HG03378 (cell line): Measurements from ENCODE around the gene MUC6.

Experiments used
- ATAC-seq: cut with Tn5 transposase; IDR thresholded peaks from one replicate; pipeline ENCODE4 v1.9.1; 2021; ENCODE audit warnings: mild to moderate bottlenecking, moderate library complexity; ENCODE audit not compliant: unreplicated experiment

Gene MUC6, protein sequence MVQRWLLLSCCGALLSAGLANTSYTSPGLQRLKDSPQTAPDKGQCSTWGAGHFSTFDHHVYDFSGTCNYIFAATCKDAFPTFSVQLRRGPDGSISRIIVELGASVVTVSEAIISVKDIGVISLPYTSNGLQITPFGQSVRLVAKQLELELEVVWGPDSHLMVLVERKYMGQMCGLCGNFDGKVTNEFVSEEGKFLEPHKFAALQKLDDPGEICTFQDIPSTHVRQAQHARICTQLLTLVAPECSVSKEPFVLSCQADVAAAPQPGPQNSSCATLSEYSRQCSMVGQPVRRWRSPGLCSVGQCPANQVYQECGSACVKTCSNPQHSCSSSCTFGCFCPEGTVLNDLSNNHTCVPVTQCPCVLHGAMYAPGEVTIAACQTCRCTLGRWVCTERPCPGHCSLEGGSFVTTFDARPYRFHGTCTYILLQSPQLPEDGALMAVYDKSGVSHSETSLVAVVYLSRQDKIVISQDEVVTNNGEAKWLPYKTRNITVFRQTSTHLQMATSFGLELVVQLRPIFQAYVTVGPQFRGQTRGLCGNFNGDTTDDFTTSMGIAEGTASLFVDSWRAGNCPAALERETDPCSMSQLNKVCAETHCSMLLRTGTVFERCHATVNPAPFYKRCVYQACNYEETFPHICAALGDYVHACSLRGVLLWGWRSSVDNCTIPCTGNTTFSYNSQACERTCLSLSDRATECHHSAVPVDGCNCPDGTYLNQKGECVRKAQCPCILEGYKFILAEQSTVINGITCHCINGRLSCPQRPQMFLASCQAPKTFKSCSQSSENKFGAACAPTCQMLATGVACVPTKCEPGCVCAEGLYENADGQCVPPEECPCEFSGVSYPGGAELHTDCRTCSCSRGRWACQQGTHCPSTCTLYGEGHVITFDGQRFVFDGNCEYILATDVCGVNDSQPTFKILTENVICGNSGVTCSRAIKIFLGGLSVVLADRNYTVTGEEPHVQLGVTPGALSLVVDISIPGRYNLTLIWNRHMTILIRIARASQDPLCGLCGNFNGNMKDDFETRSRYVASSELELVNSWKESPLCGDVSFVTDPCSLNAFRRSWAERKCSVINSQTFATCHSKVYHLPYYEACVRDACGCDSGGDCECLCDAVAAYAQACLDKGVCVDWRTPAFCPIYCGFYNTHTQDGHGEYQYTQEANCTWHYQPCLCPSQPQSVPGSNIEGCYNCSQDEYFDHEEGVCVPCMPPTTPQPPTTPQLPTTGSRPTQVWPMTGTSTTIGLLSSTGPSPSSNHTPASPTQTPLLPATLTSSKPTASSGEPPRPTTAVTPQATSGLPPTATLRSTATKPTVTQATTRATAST (N-terminal part only)

GRCh38 chr11:1036303-1036923 is at the start of gene MUC6:
MUC6 (minus strand) TSS chr11:1036718; CDS start chr11:1036655, 63 bp downstream.
- no peak for ATAC-seq

DNA sequence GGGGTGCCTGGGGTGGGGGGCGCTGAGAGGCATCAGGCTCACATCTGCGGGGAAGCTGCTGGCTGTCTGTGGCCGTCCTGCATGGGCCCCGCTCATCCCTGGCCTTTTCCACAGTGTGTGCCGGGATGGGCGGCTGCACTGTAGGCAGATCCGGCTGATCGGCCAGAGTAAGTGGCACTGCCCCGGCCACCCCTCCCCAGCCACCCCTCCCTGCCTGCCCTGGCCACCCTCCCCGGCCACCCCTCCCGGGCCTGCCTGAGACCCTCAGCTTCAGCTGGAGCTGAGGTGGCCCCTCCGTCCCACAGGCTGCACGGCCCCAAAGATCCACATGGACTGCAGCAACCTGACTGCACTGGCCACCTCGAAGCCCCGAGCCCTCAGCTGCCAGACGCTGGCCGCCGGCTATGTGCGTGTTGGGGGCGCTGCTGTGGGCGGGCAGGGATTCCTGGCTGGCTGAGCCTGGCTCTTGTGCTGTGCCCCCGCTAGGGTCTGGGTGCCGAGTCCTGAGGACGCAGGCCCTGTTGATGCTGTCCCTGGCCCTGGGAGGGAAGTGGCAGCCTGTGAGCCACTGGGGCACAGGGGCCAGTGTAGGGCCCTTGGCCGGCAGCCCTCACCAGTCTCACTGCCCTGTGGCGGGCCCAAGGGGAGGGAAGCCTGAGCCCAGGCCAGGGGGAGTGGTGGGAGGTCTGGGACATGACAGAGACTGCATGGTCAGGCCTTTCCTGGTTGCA is 49.1 kb upstream of the MUC6 start:
- ATAC-seq: no peak

DNA sequence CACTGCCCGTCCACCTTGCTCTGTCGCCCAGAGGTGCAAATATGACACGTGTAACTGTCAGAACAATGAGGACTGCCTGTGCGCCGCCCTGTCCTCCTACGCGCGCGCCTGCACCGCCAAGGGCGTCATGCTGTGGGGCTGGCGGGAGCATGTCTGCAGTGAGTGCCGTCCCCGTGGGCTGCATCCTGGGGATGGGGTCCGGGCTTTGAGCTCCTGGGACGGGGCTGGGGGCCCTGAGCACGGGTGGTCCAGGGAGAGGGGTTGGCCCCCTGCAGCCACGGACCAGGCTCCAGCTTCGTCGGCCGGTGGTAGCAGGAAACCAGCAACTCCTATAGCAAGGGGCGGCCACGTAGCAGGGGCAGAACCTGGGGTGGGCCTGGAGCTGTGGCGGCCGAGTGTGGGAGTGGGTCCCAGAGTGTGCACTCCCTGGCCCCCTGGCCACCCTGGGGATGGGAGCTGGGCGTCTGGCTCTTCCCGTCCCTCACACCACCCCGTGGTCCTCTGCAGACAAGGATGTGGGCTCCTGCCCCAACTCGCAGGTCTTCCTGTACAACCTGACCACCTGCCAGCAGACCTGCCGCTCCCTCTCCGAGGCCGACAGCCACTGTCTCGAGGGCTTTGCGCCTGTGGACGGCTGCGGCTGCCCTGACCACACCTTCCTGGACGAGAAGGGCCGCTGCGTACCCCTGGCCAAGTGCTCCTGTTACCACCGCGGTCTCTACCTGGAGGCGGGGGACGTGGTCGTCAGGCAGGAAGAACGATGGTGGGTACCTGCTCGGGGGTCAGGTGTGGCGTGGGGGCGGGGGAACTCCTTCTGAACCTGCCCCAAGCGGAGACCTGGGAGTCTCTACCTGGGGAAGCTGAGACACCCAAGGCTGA is 48.3 kb upstream of the MUC6 start:
- ATAC-seq: no peak

- ATAC-seq: no peak
These were observed 47.4 kb upstream of the MUC6 start for GRCh38 chr11:1083621-1084551.

DNA sequence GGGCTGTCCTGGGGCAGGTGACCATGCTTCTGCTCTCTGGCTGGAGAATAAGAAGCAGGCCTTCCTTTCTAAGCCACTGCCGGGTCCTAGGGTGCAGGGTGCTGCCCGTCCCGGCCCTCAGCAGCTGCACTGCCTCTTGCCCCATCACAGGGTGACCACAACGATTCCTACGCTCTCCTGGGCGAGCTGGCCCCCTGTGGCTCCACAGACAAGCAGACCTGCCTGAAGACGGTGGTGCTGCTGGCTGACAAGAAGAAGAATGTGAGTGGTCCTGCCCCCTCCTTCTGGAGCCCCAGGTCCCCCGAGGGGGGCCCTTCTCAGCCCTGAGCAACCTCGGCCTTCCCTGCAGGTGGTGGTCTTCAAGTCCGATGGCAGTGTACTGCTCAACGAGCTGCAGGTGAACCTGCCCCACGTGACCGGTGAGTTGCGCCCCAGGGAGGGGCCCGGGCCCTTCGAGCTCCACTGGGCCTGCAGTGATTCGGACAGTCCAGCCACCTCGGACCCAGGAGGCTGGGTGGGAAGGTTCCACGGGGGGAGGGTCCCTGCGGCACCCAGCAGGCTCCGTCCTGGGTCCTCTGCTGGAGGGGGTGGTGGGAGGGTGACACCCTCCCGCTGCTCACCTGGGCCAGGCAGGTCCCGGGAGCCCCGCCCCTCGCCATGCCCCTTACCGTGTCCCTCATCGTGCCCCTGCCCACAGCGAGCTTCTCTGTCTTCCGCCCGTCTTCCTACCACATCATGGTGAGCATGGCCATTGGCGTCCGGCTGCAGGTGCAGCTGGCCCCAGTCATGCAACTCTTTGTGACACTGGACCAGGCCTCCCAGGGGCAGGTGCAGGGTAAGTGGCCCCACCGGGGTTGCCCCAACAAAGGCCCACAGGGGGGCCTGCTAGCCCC is 46.5 kb upstream of the MUC6 start:
- no peak for ATAC-seq

DNA sequence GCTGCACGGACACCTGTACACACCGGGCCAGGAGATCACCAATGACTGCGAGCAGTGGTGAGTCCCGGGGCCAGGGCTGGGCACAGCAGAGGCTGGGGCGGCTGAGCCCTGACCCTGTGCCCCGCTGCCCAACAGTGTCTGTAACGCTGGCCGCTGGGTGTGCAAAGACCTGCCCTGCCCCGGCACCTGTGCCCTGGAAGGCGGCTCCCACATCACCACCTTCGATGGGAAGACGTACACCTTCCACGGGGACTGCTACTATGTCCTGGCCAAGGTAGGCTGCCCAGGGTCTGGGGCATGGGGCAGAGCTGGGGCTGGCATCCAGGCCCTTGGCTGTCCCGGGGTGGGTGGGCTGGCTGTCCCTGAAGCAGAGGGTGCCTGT is 45.8 kb upstream of the MUC6 start:
- no peak for ATAC-seq

- no peak for ATAC-seq
These were observed 45.2 kb upstream of the MUC6 start for GRCh38 chr11:1081601-1082311.

DNA sequence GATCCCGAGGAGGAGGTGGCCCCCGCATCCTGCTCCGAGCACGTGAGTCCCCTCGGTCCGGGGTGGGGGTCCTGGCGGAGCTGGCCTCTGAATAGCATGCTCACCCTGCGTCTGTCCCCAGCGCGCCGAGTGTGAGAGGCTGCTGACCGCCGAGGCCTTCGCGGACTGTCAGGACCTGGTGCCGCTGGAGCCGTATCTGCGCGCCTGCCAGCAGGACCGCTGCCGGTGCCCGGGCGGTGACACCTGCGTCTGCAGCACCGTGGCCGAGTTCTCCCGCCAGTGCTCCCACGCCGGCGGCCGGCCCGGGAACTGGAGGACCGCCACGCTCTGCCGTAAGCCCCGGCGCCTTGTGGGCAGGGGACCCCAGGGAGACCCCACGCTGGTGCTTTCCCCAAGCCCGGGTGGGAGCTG is 41.7 kb upstream of the MUC6 start:
- no peak for ATAC-seq

GRCh38 chr11:1077417-1078119 is 41.0 kb upstream of the MUC6 start:
- ATAC-seq: no peak

DNA sequence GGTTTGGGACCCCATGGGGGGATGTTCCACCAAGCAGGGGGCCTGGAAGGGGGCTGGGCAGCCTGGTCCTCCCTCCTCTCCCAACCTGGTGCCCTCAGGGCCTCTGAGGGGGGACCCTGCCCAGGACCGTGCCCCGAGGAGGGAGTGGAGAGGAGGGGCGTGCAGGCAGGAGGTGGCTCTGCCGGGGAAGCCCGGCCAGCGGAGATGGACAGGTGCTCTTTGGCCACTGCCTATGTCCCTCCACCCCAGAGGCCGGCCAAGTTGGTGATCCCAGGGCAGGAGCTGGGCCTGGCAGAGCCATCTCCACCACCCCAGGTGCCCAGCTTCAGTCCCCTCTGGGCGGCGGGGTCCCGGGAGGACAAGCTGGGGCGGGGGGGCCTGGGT is 40.5 kb upstream of the MUC6 start:
- ATAC-seq: no peak

DNA sequence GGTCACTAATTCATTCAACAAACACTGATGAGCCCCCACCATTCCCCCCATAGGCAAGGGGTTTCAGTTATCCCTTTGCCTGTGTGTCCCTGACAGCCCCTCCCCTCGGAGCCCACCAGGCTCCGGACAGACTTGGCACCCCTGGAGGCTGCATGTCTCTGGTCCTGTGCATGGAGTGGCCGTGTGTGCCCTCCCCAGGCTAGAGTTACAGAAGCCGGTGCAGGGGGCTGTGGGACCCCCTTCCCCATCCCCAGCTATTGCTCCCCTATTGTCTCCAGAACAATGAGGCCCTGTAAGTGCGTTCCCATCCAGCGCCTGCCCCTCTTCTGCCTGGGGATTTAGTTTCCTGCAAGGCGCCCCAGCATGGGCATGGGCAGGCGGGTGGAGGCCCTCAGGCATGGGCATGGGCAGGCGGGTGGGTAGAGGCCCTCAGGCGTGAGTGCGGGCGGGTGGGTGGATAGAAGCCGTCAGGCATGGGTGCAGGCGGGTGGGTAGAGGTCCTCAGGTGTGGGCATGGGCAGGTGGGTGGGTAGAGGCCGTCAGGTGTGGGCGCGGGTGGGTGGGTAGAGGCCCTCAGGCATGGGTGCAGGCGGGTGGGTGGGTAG is 39.6 kb upstream of the MUC6 start:
- ATAC-seq: no peak

DNA sequence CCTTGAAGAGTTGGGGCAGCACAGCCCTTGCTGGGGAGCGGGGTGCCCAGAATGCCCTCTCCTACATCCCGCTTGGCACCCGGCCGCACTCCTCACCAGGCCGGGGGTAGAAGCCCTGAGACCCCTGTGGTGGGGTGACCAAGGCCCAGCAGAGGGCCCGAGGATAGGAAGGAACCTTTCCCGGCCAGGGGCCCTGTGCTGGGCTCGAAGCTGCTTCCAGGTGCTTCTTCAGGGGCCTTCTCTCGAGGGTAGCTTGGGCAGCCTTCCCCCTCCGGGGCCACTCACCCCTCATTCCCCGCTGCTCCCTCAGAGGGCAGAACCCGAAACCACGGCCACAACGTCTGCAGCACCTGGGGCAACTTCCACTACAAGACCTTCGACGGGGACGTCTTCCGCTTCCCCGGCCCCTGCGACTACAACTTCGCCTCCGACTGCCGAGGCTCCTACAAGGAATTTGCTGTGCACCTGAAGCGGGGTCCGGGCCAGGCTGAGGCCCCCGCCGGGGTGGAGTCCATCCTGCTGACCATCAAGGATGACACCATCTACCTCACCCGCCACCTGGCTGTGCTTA is 38.9 kb upstream of the MUC6 start:
- no peak for ATAC-seq

GRCh38 chr11:1074244-1075221 is 38.0 kb upstream of the MUC6 start, which contains the start of gene MUC2:
MUC2 (plus strand) TSS chr11:1074874.
- ATAC-seq: no peak

GRCh38 chr11:1073851-1074243 is 37.3 kb upstream of the MUC6 start:
- no peak for ATAC-seq
